ENCODE data around the gene LTK.

GRCh38 chr15:41562784-41563198 is 49.2 kb upstream of the LTK start:
- TF ChIP-seq POLR2AphosphoS5 (IDR thresholded peaks at IDR 0.05) (peak in 1 of 3 donors; percentile 11), POLR2A (IDR thresholded peaks at IDR 0.05) (no peak), CTCF (IDR thresholded peaks at IDR 0.05 in 8 of 11, conservative IDR thresholded peaks at IDR 0.05 in 3 of 11) (no peak)

Data from spleen (tissue), 7 donors.